Loucy (cell line): Measurements from ENCODE around the gene SNAPC2.

ENCODE experiments used
- EZH2phosphoT487 ChIP-seq: fragments of 200-600 bp; IDR thresholded peaks from 2 replicates; pipeline ENCODE4 v1.6.1; 2018; ENCODE audit warnings: antibody characterized with exemption, mild to moderate bottlenecking, moderate library complexity, borderline replicate concordance
- TF ChIP-seq, protein P1 (sequence below): fragments of 200-600 bp; sonication (generic); conservative IDR thresholded peaks from 2 replicates; pipeline ENCODE4 v1.5.1; 2014; ENCODE audit warnings: mild to moderate bottlenecking, antibody characterized with exemption, low read length

DNA sequence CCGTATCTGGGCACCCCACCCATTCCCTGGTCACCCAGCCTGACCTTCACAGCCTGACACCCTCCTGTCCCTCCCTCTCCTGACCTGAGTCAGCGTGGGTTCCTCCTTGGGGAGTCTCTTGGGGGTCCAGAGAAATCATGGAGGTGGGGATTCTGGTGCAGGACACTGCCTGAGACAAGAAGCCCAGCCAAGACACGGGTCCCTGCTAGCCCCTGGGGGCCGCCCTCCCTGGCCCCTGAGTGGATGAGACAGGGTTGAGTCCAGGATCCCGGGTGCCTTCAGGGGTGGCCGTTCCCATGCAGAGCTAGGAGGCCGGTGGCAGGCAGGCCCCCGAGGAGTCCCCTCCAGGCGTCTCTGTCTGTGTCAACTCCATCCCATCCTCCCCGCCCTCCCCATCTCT is 14.9 kb upstream of the SNAPC2 start:
- TF ChIP-seq, protein P1, sequence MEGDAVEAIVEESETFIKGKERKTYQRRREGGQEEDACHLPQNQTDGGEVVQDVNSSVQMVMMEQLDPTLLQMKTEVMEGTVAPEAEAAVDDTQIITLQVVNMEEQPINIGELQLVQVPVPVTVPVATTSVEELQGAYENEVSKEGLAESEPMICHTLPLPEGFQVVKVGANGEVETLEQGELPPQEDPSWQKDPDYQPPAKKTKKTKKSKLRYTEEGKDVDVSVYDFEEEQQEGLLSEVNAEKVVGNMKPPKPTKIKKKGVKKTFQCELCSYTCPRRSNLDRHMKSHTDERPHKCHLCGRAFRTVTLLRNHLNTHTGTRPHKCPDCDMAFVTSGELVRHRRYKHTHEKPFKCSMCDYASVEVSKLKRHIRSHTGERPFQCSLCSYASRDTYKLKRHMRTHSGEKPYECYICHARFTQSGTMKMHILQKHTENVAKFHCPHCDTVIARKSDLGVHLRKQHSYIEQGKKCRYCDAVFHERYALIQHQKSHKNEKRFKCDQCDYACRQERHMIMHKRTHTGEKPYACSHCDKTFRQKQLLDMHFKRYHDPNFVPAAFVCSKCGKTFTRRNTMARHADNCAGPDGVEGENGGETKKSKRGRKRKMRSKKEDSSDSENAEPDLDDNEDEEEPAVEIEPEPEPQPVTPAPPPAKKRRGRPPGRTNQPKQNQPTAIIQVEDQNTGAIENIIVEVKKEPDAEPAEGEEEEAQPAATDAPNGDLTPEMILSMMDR = no peak
- TF ChIP-seq EZH2phosphoT487 = no peak
